Spleen (tissue), 11 donors: ENCODE measurements around the gene FAM174B. TPM values are rescaled to one million over a fixed set of nuclear protein-coding genes. Genes with fewer than 3 reads are reported as not detected.

Experiments
- DNase-seq: peaks from one replicate; pipeline ENCODE4 v3.0.0-alpha.2; 2020
- H3K27ac ChIP-seq, 8 donors: fragments of 200-600 bp; sonication (generic) in 7 of 8; 1 replicate in 4 of 8; 2 replicates in 4 of 8; pipeline versions ENCODE4 v1.5.0 to v1.8.0; 2016 to 2021; ENCODE audit warnings: inconsistent platforms in 4 of 8, mild to moderate bottlenecking in 4 of 8, moderate library complexity in 1 of 8
- H3K27me3 ChIP-seq, 7 donors: fragments of 200-600 bp; sonication (generic) in 6 of 7; replicated peaks in 1 of 7; 1 replicate in 4 of 7; 2 replicates in 3 of 7; pipeline versions ENCODE4 v1.5.0 to v1.8.0; 2016 to 2021; ENCODE audit warnings: inconsistent platforms in 3 of 7, mild to moderate bottlenecking in 1 of 7
- H3K36me3 ChIP-seq, 6 donors: fragments of 200-600 bp; sonication (generic) in 5 of 6; 1 replicate in 4 of 6; 2 replicates in 2 of 6; pipeline versions ENCODE4 v1.5.0 to v1.8.0; 2016 to 2021; ENCODE audit warnings: inconsistent platforms in 2 of 6
- H3K4me1 ChIP-seq, 6 donors: fragments of 200-600 bp; sonication (generic) in 5 of 6; 1 replicate in 3 of 6; 2 replicates in 3 of 6; pipeline versions ENCODE4 v1.5.0 to v1.8.0; 2016 to 2021; ENCODE audit warnings: inconsistent platforms in 3 of 6
- H3K4me3 ChIP-seq, 8 donors: fragments of 200-600 bp; sonication (generic) in 7 of 8; 1 replicate in 4 of 8; 2 replicates in 4 of 8; pipeline versions ENCODE4 v1.5.0 to v1.8.0; 2016 to 2021; ENCODE audit warnings: inconsistent platforms in 4 of 8, mild to moderate bottlenecking in 4 of 8, moderate library complexity in 2 of 8
- H3K9me3 ChIP-seq, 8 donors: fragments of 200-600 bp; sonication (generic) in 7 of 8; 1 replicate in 4 of 8; 2 replicates in 4 of 8; pipeline versions ENCODE4 v1.5.0 to v1.8.0; 2016 to 2021; ENCODE audit warnings: inconsistent platforms in 4 of 8
- POLR2A ChIP-seq, 3 donors: fragments of 450-650 bp; IDR thresholded peaks; one replicate each; pipeline ENCODE4 v1.5.1; 2017; ENCODE audit warnings: antibody characterized with exemption in 3 of 3, mild to moderate bottlenecking in 1 of 3
- POLR2AphosphoS5 ChIP-seq, 3 donors: sonication (generic); formaldehyde crosslinking; IDR thresholded peaks; one replicate each; pipeline ENCODE4 v1.5.1; 2017; ENCODE audit warnings: antibody characterized with exemption in 3 of 3
- WGBS, 5 donors: extraction: QIAGEN DNeasy Blood & Tissue Kit in 3 of 5; methylation state at CpG; one replicate each; pipeline versions ENCODE4 v1.1.5 to v1.1.7; 2013 to 2018; 5-methylcytosine and 5-hydroxymethylcytosine counted together
- intact Hi-C: fragments of 100-400 bp; cut with DNase I; formaldehyde crosslinking; loops from one replicate; pipeline ENCODE4 v1.15.0; 2023; ENCODE audit warnings: low total_unique reads
- polyA plus RNA-seq, 3 donors: library from polyadenylated mRNA; stranded (reverse); fragments of 200-250 nt; gene quantifications; one replicate each; pipeline ENCODE4 v1.2.1, GENCODE V29; 2013
- total RNA-seq, 7 donors: library from RNA; depleted of rRNA in 3 of 7; stranded (reverse); fragments of >200 nt in 3 of 7; fragmentation: NEBNext Ultra II Directional in 4 of 7; extraction: Animal tissue kit (Norgen Biotek cat#: 25700) in 4 of 7; gene quantifications; one replicate each; pipeline versions ENCODE4 v1.1.0 to v1.2.1, GENCODE V29; 2016 to 2021
- TF ChIP-seq, protein P1 (sequence below), 11 experiments: fragments of 200-600 bp in 7 of 11; fragments of 450-650 bp in 4 of 11; sonication (generic) in 4 of 11; IDR thresholded peaks in 8 of 11; conservative IDR thresholded peaks in 3 of 11; 1 replicate in 7 of 11; 2 replicates in 4 of 11; pipeline versions ENCODE4 v1.4.0 to v1.8.0; 2016 to 2021; ENCODE audit warnings: antibody characterized with exemption in 11 of 11, inconsistent platforms in 4 of 11, mild to moderate bottlenecking in 1 of 11
- donor health status: healthy with polysubstance abuse.
- donor health status: DM: no; HTN: no; CAD: no; lungs with moderate emphysema.
- donor health status: DM: no; HTN: no; CAD: no.
- donor health status: Bipolar disorder and iron deficiency.
- donor health status: healthy.
- donor health status: DM: no; HTN: no; CAD: no.
- donor health status: DM: yes; HTN: yes; CAD: no.

Gene FAM174B
- total and polyA plus RNA-seq, 10 donors, result 2.1 to 17.9 (median 8.8) TPM

DNA sequence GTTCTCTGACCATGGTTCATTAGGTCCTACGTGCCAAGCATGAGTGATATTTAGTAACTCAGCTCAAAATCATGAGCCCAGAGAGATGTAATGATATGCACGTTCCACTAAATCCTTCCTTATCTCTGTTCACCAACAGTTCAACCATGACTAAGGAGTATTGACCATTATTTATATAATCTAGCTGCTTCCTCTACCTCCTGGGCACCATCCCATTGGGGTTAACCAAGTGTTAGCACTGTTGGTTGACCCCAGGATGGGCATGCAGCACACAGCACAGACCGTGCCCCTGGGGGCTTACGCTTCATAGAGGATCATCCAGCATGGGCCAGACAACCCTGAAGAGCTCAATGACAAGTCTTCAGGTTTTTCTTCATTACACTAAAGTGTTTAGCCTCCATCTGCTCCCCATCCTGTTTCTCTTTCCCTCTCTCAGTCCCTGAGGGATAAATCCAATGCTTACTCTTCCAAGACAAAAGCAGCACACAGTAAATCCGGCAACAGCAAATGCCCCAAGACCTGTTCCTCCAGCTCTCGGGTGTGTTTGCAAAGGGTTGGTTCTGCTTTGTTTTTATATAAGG is 10.4 kb downstream of the FAM174B start:
- TF ChIP-seq POLR2AphosphoS5 (IDR thresholded peaks at IDR 0.05) (no peak), POLR2A (IDR thresholded peaks at IDR 0.05) (no peak)
- TF ChIP-seq, protein P1, sequence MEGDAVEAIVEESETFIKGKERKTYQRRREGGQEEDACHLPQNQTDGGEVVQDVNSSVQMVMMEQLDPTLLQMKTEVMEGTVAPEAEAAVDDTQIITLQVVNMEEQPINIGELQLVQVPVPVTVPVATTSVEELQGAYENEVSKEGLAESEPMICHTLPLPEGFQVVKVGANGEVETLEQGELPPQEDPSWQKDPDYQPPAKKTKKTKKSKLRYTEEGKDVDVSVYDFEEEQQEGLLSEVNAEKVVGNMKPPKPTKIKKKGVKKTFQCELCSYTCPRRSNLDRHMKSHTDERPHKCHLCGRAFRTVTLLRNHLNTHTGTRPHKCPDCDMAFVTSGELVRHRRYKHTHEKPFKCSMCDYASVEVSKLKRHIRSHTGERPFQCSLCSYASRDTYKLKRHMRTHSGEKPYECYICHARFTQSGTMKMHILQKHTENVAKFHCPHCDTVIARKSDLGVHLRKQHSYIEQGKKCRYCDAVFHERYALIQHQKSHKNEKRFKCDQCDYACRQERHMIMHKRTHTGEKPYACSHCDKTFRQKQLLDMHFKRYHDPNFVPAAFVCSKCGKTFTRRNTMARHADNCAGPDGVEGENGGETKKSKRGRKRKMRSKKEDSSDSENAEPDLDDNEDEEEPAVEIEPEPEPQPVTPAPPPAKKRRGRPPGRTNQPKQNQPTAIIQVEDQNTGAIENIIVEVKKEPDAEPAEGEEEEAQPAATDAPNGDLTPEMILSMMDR (IDR thresholded peaks at IDR 0.05 in 8 of 11, conservative IDR thresholded peaks at IDR 0.05 in 3 of 11), result no peak
- no peaks in the 10 kb centered on the region for H3K27me3 ChIP-seq
- no peak for DNase-seq
- H3K4me3 ChIP-seq, result no peak overlapping the region
- WGBS, 5 donors, result 61 to 76% (median 68%) methylated on average over 6 of the region's 6 CpGs
- H3K4me1 ChIP-seq, result no peaks in the 10 kb centered on the region
- no peak overlapping the region for H3K27ac ChIP-seq
- H3K36me3 ChIP-seq, result no peaks in the 10 kb centered on the region
- intact Hi-C loops, result no loop called here
- H3K9me3 ChIP-seq, result peaks cover 0 to 24% (median 8%) of the 10 kb centered on the region in 8 donors

DNA sequence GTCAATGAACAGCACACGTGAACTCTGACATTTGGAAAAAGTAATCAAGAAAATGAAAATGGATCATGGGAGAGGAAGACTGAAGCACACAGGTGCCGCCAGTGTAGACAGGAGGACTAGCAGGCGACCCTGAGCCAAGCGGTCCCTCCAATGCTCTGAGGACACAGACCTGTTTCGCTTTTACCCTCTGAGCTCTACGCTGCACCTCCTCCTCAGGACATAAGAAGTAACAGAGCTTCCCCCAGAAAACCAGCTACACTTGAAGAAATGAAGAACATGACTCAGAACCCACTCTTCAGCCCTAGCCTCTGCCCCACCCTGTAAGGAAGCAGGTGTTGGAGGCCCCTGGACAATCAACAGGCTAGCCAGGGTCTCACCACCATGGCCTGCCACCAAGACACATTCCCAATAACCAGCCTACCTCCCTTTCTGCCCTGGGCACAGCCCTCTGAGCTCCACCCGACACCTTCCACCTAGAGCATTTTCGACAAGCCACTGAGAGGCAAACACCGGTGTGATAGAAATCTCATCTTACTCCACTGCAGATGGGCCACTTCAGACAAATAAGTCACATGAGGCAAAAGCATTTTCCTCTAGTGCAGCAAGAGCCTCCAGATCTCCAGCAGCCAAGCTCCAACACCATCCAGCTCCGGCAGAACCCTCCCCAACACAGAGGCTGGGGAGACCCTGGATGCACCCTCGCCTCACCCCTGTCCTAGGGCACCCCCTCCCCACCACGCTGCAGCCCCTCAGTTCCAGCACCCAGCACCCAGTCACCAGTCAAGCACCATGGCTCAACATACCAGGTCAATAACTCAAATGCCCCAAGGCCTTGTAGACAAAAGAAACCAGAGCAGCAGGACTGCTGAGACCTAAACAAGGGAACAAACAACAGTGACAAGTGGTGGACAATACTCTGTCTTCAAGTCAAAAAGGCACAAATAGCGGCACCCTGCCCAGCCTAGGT is 11.4 kb downstream of the FAM174B start:
- TF ChIP-seq POLR2A (IDR thresholded peaks at IDR 0.05) (no peak), POLR2AphosphoS5 (IDR thresholded peaks at IDR 0.05) (no peak)
- TF ChIP-seq, protein P1 (IDR thresholded peaks at IDR 0.05 in 8 of 11, conservative IDR thresholded peaks at IDR 0.05 in 3 of 11), result no peak
- Histone ChIP-seq H3K27ac (no peak overlapping the region), H3K27me3 (no peaks in the 10 kb centered on the region), H3K9me3 (peaks cover 0 to 34% (median 14%) of the 10 kb centered on the region in 8 donors), H3K4me1 (no peaks in the 10 kb centered on the region), H3K36me3 (no peaks in the 10 kb centered on the region), H3K4me3 (no peak overlapping the region)
- WGBS, 5 donors, result 78 to 94% (median 89%) methylated on average over 11 to 13 of the region's 13 CpGs
- DNase-seq, result peak; percentile 43
- intact Hi-C loops, result no loop called here

DNA sequence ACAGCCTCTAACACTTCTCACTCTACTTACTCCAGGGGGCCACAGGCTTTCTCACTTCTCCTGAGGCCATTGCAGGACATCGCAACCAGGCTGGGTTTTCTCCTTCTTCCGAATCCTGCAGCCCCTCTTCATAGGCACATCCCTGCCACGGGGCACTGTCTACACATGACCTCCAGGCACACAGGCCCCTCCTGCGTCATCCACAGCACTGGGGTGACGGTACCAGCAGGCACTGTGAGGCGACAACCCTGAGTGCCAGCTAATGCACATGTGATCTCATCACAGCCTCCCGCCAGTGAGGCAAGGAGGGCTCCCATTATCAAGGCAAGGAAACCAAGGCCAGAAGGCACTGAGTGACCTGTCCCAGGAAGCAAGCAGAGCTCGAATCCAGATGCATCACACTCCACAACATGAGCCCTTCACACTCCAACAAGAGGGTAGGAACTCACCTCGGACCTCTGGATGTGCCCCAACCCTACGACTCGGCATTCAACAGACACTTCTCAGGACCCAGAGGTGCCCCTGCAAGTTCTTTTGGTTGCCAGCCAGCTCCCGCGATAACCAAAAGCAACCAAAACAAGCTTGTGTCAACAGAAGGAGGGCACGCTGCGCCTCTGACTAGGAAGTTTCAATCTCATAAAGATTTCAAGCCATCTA is 16.7 kb downstream of the FAM174B start:
- Histone ChIP-seq H3K4me3 (no peak overlapping the region), H3K36me3 (no peaks in the 10 kb centered on the region), H3K27me3 (peaks cover 0 to 14% (median 0%) of the 10 kb centered on the region in 7 donors), H3K4me1 (no peaks in the 10 kb centered on the region), H3K9me3 (peaks cover 0 to 34% (median 14%) of the 10 kb centered on the region in 8 donors), H3K27ac (no peak overlapping the region)
- peak; percentile 47 for DNase-seq
- 80 to 92% (median 88%) methylated on average over 14 to 15 of the region's 15 CpGs for WGBS, 5 donors
- TF ChIP-seq POLR2A (IDR thresholded peaks at IDR 0.05) (no peak), POLR2AphosphoS5 (IDR thresholded peaks at IDR 0.05) (no peak)
- TF ChIP-seq, protein P1 (IDR thresholded peaks at IDR 0.05 in 8 of 11, conservative IDR thresholded peaks at IDR 0.05 in 3 of 11), result no peak
- intact Hi-C loops, result no loop called here
